Mononuclear cell (primary cell): ENCODE results near the gene CIAO3. TPM values are rescaled to one million over a fixed set of nuclear protein-coding genes. Genes with fewer than 3 reads are reported as not detected.

ENCODE experiments used
- H3K27me3 ChIP-seq: 2 replicates; pipeline ENCODE4 v1.6.0; 2011; ENCODE audit warnings: low read length, control low read depth; ENCODE audit not compliant: insufficient read depth
- H3K4me1 ChIP-seq: 2 replicates; pipeline ENCODE4 v1.5.1; 2011; ENCODE audit warnings: mild to moderate bottlenecking, low read length, control low read depth; ENCODE audit not compliant: insufficient read depth
- H3K4me3 ChIP-seq: 2 replicates; pipeline ENCODE4 v1.5.1; 2011; ENCODE audit warnings: mild to moderate bottlenecking, low read length, moderate library complexity
- H3K9me3 ChIP-seq: 2 replicates; pipeline ENCODE4 v1.5.1; 2011; ENCODE audit warnings: low read depth, mild to moderate bottlenecking, control low read depth, low read length
- total RNA-seq: library from RNA; depleted of rRNA; stranded (reverse); fragments of >200 nt; gene quantifications from one replicate; pipeline ENCODE4 v1.2.3, GENCODE V29; 2012

The CIAO3 gene
- 22.7 TPM for total RNA-seq

DNA sequence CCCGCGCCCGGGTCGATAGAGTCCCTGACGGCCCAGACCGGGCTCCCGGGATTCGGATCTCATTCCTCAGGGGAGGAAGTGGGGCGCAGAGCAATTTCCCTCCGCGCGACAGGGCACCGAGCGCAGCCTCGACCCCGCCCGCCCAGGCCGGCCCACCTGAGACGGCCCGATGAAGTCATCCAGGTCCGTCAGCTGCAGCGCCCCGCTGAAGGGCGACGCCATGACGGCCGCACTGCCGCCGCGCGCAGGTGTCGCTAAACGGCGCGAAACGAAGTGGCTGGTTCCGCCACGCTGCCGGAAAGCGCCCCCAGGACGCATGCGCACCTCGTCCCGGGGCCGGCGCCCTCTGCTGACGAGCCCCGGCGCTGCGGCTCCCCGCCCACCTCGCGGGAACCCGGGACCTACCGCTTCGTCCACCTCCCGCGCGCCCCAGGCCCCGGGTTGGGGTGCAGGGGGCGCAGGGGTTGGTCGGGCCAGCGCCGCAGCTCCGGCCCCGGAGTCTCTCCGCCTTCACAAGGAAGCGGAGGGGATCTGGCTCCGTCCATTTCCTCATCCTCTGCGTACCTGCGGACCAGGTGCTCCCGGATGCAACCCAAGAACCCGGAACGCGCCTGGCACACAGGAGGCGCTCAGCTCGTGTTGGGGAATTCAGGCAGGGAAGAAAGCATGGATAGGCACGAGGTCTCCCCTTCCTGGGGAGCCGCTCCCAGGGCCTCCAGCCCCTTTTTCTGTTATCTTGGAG is at the start of gene CIAO3:
CIAO3 (minus strand) TSS at position 234 of the 742 bp plus-strand sequence; CDS start at position 222, 12 bp downstream.
- H3K9me3 ChIP-seq, result no peaks in the 10 kb centered on the region
- peak within 1 kb of the TSS; percentile 76 for H3K4me3 ChIP-seq
- H3K4me1 ChIP-seq, result peaks cover 19% of the 10 kb centered on the region
- no peaks in the 10 kb centered on the region for H3K27me3 ChIP-seq

DNA sequence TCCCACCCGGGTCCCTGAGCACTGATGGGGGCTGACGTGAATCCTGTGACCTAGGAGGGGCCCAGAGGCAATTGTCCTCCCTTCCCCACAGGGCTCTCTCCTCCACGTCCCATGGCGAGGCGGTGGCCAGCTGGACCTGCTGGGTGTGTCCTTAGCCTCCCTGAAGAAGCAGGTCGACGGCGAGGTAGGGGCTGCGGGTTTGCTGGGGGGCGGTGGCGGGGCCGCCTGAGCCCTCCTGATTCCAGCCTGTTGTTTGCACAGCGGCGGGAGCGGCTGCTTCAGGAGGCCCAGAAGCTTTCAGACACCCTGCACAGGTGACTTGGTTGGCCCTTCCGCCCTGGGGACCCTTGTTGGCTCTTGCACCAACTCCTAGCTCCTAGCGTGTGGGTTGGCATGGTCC is 49.3 kb upstream of the CIAO3 start:
- no peaks in the 10 kb centered on the region for H3K9me3 ChIP-seq
- H3K27me3 ChIP-seq, result no peaks in the 10 kb centered on the region
- no peak overlapping the region for H3K4me3 ChIP-seq
- peaks cover 22% of the 10 kb centered on the region for H3K4me1 ChIP-seq

DNA sequence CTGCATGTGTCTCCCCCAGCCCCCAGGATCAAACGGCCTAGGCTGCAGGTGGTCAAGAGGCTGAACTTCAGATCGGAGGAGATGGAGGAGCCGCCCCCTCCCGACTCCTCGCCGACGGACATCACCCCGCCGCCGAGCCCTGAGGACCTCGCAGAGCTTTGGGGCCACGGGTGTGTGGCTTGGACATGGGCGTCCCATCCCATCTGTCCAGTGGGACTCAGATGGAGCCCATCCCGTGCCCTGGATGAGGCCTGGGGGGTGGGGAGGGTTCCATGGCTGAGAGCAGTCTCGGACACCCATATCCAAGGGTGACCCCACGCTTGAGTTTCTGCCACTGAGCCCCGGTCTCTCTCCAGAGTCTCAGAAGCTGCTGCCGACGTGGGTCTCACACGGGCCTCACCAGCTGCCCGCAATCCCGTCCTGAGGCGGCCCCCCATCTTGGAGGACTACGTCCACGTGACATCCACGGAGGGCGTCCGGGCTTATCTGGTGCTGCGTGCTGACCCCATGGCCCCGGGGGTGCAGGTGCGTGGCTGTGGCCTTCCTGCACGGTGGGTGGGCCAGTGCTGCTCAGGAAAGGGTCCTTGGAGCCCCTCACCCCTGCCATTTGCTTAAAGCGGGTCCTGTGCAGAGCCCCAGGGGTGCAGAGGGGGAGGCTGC is 48.5 kb upstream of the CIAO3 start:
- H3K9me3 ChIP-seq, result no peaks in the 10 kb centered on the region
- H3K27me3 ChIP-seq, result no peaks in the 10 kb centered on the region
- peak overlapping the region; percentile 51 for H3K4me3 ChIP-seq
- peaks cover 22% of the 10 kb centered on the region for H3K4me1 ChIP-seq

DNA sequence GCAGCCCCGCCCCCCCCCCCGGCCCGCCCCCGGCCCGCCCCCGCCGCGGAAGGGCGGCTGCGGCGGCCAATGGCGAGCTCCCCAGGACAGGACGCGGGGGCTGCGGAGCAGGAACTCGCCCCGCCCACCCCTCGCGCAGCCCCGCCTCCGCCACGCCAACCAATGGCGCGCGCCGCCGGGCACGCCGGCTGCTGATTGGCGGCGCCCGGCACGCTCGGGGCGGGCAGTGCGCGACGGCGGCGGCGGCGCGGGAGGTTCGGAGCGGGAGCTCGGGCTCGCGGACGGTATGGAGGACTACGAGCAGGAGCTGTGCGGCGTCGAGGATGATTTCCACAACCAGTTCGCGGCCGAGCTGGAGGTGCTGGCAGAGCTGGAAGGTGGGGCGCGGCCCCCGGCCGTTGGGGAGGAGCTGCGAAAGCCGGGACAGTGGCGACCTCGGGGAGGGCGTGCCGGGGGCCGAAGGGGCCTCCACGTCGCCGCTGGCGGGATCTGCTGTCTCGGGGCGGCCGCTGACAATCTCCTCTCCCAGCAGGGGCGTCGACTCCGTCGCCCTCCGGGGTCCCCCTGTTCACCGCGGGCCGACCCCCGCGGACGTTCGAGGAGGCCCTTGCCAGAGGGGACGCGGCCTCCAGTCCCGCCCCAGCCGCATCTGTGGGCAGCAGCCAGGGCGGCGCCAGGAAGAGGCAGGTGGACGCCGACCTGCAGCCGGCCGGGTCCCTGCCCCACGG is 47.8 kb upstream of the CIAO3 start, which contains the start of gene CHTF18:
CHTF18 (plus strand) TSS at position 222 of the 728 bp plus-strand sequence; CDS start at position 287, 65 bp downstream.
- Histone ChIP-seq H3K4me1 (peaks cover 22% of the 10 kb centered on the region), H3K4me3 (peak within 1 kb of the TSS; percentile 74), H3K27me3 (no peaks in the 10 kb centered on the region), H3K9me3 (no peaks in the 10 kb centered on the region)

DNA sequence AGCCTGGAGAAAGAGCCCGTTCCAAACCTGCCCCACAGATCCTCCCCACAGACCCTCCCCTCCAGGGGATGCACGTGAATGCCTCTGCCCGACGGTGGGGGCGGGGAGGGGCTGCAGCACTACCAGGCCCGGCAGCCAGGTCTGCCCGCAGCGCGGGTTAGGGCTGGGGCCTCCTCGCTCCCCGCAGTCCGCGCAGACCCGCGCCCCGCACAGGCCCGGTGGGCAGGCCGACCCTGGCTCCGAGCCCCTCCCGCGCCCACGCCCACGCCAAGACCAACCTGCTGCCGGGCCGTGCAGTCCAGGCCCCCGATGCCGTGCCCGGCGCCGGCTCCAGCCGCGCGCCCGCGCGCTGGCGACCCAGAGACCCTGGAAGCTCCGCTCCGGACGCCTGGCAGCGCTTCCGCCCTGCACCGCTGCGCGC is 47.2 kb upstream of the CIAO3 start, which contains the start of gene RPUSD1:
RPUSD1 (minus strand) TSS at position 404 of the 421 bp plus-strand sequence. CDS start 644 bp downstream, outside the sequence.
- H3K27me3 ChIP-seq, result no peaks in the 10 kb centered on the region
- H3K4me3 ChIP-seq, result peak within 1 kb of the TSS; percentile 74

DNA sequence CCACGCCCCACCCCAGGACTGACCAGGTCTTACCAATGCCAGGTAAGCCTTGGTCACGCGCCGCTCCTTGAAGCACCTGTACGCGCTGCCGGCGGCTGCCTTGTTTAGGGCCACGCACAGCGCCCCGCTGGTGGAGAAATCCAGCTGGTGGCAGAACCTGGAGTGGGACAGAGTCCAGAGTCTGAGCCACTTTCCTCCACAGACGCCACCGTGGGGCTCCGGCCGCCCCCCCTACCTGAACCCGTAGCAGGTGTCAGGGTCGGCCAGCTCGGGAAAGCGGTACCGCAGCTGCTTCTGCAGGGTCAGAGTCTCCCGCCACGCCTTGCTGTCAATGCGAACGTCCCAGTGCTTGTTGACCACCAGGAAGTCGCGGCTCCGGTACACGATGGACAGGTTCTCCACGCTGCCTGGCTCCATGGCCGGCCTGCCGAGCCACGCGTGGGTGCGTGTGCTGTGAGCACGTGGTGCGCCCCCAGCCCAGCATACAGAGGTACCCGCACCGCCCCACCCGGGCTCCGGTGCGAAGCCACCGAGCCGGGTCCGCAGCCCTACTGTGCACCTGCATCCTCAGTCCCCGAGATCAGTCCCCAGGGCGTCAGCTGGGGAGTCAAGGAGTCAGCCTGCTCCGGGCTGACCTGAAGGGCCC is 46.6 kb upstream of the CIAO3 start:
- Histone ChIP-seq H3K4me3 (peak overlapping the region; percentile 74), H3K9me3 (no peaks in the 10 kb centered on the region), H3K4me1 (peaks cover 22% of the 10 kb centered on the region), H3K27me3 (no peaks in the 10 kb centered on the region)

More for the DNA sequence above, 47.2 kb upstream of the CIAO3 start, which contains the start of gene RPUSD1:
- Histone ChIP-seq H3K4me1 (peaks cover 22% of the 10 kb centered on the region), H3K9me3 (no peaks in the 10 kb centered on the region)

DNA sequence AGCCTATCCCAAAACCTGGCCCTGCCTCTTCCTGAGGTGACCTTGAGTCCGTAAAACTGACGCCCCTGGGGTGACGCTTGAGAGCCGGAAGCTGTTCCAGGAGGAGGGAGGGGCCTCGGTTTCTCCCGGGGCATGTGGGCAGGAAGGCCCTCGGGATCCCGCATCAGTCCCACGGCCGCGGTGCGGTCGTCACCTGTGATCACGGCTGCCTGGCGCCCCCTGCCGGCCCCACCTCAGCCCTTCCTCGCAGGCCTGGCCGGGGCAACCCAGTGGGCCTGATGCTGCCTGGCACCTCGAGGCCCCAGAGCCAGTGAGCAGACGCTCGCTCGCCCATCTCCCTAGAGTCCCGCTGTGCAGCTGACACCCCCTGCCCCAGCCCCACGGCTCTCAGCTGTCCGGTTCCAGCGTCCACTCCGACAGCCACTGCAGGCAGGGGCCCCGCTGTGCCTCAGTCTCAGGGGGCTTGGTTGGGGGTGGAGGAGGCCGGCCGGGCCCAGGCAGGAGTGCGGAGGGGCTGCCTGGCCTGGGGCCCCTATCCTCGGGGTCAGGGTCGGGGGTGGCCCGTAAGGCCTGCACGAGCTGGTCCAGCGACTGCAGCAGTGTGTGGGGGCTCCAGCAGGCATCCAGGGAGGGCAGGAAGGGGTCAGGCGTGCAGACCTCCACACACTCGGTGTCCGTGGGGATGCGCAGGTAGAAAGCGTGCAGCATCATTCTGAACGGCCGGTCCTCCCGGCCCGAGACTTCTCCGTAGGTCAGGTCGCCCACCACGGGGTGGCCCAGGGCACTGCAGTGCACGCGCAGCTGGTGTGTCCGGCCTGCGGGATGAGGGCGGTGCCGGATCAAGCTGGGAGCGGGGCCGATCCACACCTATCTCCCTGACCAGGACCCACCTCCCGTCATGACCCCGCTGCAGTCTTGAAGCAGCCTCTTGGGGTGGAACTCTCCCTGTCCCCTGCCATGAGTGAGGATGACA is 45.1 kb upstream of the CIAO3 start:
- H3K9me3 ChIP-seq, result no peaks in the 10 kb centered on the region

DNA sequence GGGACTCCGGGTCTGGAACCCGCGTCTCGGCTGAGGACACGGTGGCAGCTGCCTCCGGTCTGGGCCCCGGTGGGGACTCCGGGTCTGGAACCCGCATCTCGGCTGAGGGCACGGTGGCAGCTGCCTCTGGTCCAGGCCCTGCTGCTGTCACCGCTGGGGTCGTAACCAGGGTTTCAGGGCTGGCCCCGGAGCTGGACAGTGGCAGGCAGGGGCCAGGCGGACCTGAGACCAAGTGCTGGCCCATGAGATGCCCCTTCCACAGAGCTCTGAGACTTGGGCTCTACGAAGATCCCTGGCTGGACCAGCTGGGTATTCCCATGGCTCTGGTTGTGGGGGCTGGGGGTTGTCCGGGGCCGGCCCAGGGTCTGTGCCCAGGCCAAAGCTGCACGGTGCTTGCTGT is 43.6 kb upstream of the CIAO3 start:
- H3K9me3 ChIP-seq, result no peaks in the 10 kb centered on the region
- no peak overlapping the region for H3K4me3 ChIP-seq
- H3K4me1 ChIP-seq, result peaks cover 20% of the 10 kb centered on the region
- H3K27me3 ChIP-seq, result no peaks in the 10 kb centered on the region

More for the DNA sequence above, 45.1 kb upstream of the CIAO3 start:
- peaks cover 22% of the 10 kb centered on the region for H3K4me1 ChIP-seq
- H3K4me3 ChIP-seq, result no peak overlapping the region
- H3K27me3 ChIP-seq, result no peaks in the 10 kb centered on the region

DNA sequence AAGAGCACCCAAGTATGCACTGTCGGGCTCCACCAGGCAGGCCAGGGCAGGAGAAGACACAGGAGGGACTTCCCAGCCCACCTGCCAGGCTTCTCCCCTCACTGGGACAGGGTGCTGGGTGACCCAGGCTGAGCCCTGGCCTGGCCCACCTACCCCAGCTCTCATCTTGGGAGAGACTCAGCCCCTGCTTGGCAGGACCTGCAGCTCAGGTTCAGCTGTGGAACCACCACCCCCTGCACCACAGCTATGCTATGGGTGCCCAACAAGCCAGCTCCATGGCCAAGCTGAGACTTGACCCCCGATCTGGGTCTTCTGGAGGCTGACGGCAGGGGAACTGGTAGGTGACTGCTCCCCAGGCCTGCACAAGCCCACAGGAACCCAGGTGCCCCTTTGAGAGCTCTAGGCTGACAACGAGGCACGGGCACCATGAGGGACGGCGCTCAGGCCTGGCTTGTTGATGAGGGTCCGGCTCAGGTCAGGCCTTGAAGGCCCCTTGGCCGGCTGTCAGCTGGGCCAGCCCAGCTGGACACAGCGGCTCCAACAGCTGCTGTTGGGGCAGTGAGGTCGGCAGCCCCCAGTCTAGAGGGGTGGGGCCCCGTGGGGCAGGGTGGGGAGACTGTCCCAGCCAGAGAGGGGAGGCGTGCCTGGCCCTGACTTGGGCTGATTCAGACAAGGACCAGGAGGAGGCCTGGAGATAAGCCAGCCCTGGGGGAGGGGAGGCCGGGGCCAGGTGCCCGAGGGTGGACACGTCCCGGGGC is 42.8 kb upstream of the CIAO3 start:
- Histone ChIP-seq H3K27me3 (no peaks in the 10 kb centered on the region), H3K9me3 (no peaks in the 10 kb centered on the region), H3K4me3 (no peak overlapping the region), H3K4me1 (peaks cover 12% of the 10 kb centered on the region)

DNA sequence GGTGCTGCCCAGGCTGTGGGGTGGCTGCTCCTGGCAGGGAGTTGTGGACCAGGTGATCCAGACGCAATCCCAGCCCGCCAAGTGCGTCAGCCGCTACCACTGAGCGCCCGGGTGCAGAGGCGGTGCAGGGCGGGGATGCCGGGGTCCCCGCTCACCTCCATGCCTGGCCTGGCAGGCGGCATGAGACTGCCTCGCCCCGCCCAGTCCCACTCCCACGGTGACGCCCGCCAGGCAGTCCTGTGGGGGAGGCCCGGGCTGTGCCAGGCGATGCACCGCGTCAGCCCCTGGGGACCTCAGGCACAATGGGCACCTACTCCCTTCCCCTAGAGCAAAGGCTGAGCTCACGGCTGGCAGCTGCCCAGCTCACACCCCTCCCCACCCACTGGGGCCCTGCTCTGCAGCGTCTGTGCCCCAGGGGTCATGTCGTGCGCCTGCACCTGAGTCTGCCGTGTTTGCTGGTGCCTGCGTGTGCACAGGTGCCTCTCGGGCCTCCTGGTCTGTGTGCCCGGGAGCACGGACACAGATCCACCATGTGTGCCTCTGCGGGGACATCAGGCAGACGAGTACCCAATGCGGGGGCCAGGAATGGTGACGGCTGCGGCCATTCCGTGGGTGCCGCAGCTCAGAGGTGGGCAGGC is 42.1 kb upstream of the CIAO3 start:
- Histone ChIP-seq H3K9me3 (no peaks in the 10 kb centered on the region), H3K27me3 (no peaks in the 10 kb centered on the region), H3K4me1 (peaks cover 12% of the 10 kb centered on the region), H3K4me3 (no peak overlapping the region)

DNA sequence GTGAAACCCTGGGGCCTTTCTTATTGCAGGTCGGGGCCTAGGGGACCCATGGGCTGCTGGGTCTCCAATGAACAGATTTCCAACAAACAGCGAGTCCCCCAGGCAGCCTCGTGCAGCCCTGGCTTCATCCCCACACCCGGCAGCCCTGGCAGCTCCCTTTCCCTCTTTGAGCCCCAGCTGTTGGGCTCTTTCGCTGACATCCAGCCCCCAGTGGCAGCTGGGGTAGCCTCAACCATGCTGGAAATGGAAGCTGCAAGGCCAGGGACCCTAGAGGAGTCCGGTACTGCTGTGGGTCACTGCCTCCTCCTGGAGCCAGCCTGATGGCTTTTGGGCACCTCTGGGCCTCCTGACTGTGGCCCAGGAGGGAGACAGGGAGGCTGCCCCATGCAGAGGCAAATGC is 41.5 kb upstream of the CIAO3 start:
- no peaks in the 10 kb centered on the region for H3K9me3 ChIP-seq
- H3K27me3 ChIP-seq, result no peaks in the 10 kb centered on the region
- H3K4me1 ChIP-seq, result peaks cover 6% of the 10 kb centered on the region
- no peak overlapping the region for H3K4me3 ChIP-seq

DNA sequence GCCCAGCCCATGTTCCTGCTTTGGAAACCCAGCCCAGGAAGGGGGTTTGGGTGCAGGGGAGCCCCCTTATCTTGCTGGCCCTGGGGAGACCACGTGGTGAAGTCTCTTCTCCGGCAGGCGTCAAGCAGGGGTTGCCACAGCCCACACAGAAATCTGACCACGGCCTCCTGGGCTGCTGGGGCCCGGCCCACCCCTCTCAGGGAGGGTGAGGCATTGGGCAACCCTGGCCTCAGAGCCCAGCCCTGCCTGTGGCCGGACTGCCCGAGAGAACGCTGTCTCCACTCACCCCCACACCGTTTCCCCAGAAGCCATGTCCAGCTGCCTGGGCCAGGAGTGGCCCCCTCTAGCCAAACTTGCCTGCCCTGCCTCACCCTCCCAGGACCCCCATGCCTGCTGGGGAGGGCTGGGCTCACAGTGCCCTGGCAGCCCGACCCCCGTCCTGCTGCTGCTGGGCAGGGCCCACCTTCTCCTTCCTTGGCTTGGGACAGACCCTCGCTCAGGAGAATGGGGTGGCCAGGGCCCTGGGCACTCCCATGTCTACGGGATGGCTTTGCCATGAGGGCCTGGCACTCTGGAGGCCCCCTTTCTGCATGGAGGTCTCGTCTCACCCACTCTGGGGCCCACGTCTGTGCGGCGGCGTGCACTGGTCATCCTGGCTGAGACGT is 40.7 kb upstream of the CIAO3 start:
- Histone ChIP-seq H3K9me3 (no peaks in the 10 kb centered on the region), H3K4me1 (no peaks in the 10 kb centered on the region), H3K27me3 (no peaks in the 10 kb centered on the region), H3K4me3 (no peak overlapping the region)
